Subcutaneous abdominal adipose tissue (tissue), 5 donors: ENCODE data around the gene P2RX6.

ENCODE experiments used
- H3K27ac ChIP-seq: one replicate; pipeline ENCODE4 v1.7.0; 2013; ENCODE audit warnings: low read depth, mild to moderate bottlenecking, inconsistent platforms, low read length, moderate library complexity
- H3K27me3 ChIP-seq, 5 donors: one replicate each; pipeline ENCODE4 v1.7.0; 2013; ENCODE audit warnings: low read length in 5 of 5, inconsistent platforms in 1 of 5; ENCODE audit not compliant: control insufficient read depth in 5 of 5, insufficient read depth in 4 of 5
- H3K36me3 ChIP-seq, 5 donors: one replicate each; pipeline ENCODE4 v1.7.0; 2013; ENCODE audit warnings: low read length in 5 of 5; ENCODE audit not compliant: control insufficient read depth in 5 of 5, insufficient read depth in 5 of 5
- H3K4me1 ChIP-seq, 5 donors: one replicate each; pipeline ENCODE4 v1.7.0; 2013; ENCODE audit warnings: low read length in 5 of 5, mild to moderate bottlenecking in 3 of 5, moderate library complexity in 1 of 5; ENCODE audit not compliant: control insufficient read depth in 5 of 5, insufficient read depth in 5 of 5
- H3K4me3 ChIP-seq, 5 donors: one replicate each; pipeline ENCODE4 v1.7.0; 2013; ENCODE audit warnings: low read length in 5 of 5, low read depth in 1 of 5
- H3K9ac ChIP-seq, 5 donors: one replicate each; pipeline ENCODE4 v1.7.0; 2013; ENCODE audit warnings: low read length in 5 of 5, mild to moderate bottlenecking in 4 of 5, moderate library complexity in 3 of 5
- H3K9me3 ChIP-seq, 5 donors: one replicate each; pipeline ENCODE4 v1.7.0; 2013; ENCODE audit warnings: low read length in 5 of 5; ENCODE audit not compliant: control insufficient read depth in 5 of 5
- donor health status: healthy.
- donor health status: healthy.
- donor health status: healthy.
- donor health status: healthy.
- donor health status: healthy.

Gene P2RX6

DNA sequence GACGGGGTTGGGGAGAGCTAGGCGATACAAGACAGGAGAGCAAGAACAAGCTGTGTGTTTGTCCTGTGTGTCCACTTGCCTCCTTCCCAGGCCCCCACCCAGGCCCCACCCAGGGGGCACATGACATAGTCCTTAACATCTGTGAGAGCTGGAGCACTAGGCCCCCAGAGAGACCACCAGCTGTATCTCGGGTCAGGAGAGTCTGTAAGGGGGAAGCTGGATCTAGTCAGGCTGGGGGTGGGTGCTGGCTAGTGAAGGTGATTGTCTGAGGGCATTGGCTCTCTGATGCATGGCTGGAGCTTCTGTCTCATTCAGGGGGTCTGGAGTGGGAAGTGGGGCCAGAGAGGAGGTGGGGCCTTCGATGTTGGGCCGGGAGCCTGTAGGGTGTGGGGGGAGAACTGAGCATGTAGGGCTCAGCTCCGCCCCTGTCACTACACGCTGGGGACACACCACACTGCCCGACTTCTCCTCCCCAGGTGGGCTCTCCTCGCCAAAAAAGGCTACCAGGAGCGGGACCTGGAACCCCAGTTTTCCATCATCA is 571 bp downstream of the P2RX6 start:
- no peaks in the 10 kb centered on the region for H3K36me3 ChIP-seq
- H3K27me3 ChIP-seq = peaks cover 0 to 2% (median 0%) of the 10 kb centered on the region in 5 donors
- H3K9ac ChIP-seq = peak overlapping the region in 1 of 5 donors; percentile 20
- H3K27ac ChIP-seq = no peak overlapping the region
- peak overlapping the region in 2 of 5 donors; percentile 54 to 73 for H3K4me3 ChIP-seq
- H3K9me3 ChIP-seq = no peaks in the 10 kb centered on the region
- H3K4me1 ChIP-seq = peaks cover 2 to 31% (median 23%) of the 10 kb centered on the region in 5 donors

DNA sequence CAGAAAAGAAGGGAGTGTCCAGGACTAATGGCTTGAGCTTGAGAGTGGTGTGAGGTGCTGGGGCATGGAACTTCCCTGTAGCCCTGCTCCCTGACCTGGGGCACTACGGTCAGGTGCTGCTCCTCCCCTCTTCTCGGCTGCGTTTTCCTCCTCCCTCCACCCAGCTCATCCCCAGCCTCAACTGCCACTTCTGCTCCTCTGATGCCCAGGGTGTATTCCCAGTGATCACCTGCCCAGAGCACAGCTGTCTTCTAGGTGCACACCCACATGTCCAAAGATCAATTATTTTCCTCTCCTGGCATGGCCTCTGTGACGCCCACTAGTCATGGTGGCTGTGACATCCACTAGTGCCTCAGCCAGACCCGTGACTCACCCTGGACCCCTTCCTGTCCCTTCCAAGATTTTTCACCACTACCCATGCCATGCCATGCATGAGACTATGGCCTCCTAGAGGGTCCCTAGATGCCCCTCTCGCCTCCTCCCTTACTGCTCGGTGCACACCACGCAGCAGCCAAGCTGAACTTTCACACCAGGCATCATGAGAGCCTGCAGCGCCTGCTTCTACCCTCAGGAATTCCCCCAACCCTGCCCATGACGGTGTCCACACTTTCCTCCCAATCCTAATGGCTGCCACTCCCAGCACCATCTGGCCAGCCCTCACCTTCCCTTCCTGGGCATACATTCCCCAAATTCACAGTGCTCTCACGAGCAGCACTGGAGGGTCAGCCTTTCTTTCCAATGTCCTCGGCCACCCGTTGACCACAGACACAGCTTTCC is 1.9 kb downstream of the P2RX6 start:
- no peak overlapping the region for H3K4me3 ChIP-seq
- H3K4me1 ChIP-seq = peaks cover 2 to 31% (median 23%) of the 10 kb centered on the region in 5 donors
- no peak overlapping the region for H3K27ac ChIP-seq
- no peaks in the 10 kb centered on the region for H3K9me3 ChIP-seq
- no peaks in the 10 kb centered on the region for H3K36me3 ChIP-seq
- H3K27me3 ChIP-seq = peaks cover 0 to 2% (median 0%) of the 10 kb centered on the region in 5 donors
- H3K9ac ChIP-seq = peak overlapping the region in 1 of 5 donors; percentile 37

DNA sequence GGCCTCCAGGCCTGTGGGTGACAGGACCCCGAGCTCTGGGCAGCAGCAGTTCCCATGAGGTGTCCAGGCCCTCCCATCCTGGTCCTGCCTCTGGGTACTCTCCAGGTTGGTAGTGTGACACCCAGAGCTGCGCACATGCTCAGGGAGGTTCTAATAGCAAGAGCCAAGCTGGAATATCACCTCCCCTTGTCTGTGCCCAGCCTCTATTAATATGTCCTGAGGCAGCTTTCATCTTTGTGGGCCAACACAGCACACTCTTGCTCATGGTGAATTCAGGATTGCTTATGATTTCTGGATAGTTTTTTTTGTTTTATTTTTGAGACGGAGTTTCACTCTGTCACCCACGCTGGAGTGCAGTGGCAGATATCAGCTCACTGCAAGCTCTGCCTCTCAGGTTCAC is 3.3 kb downstream of the P2RX6 start:
- H3K4me1 ChIP-seq = peaks cover 2 to 31% (median 23%) of the 10 kb centered on the region in 5 donors
- H3K27me3 ChIP-seq = peaks cover 0 to 2% (median 0%) of the 10 kb centered on the region in 5 donors
- no peak overlapping the region for H3K27ac ChIP-seq
- H3K9me3 ChIP-seq = no peaks in the 10 kb centered on the region
- no peak overlapping the region for H3K9ac ChIP-seq
- H3K4me3 ChIP-seq = no peak overlapping the region
- no peaks in the 10 kb centered on the region for H3K36me3 ChIP-seq

GRCh38 chr22:21020802-21021429 is 6.0 kb downstream of the P2RX6 start:
- Histone ChIP-seq H3K27ac (no peak overlapping the region), H3K27me3 (peaks cover 0 to 2% (median 0%) of the 10 kb centered on the region in 5 donors), H3K36me3 (peaks cover 0 to 2% (median 0%) of the 10 kb centered on the region in 5 donors), H3K9ac (no peak overlapping the region), H3K9me3 (no peaks in the 10 kb centered on the region), H3K4me3 (no peak overlapping the region), H3K4me1 (peaks cover 0 to 8% (median 0%) of the 10 kb centered on the region in 5 donors)

GRCh38 chr22:21022507-21022906 is 7.5 kb downstream of the P2RX6 start:
- H3K36me3 ChIP-seq = peaks cover 0 to 2% (median 0%) of the 10 kb centered on the region in 5 donors
- no peaks in the 10 kb centered on the region for H3K9me3 ChIP-seq
- H3K27me3 ChIP-seq = peaks cover 0 to 7% (median 0%) of the 10 kb centered on the region in 5 donors
- H3K27ac ChIP-seq = no peak overlapping the region
- H3K4me1 ChIP-seq = peaks cover 0 to 1% (median 0%) of the 10 kb centered on the region in 5 donors
- H3K9ac ChIP-seq = no peak overlapping the region
- no peak overlapping the region for H3K4me3 ChIP-seq

DNA sequence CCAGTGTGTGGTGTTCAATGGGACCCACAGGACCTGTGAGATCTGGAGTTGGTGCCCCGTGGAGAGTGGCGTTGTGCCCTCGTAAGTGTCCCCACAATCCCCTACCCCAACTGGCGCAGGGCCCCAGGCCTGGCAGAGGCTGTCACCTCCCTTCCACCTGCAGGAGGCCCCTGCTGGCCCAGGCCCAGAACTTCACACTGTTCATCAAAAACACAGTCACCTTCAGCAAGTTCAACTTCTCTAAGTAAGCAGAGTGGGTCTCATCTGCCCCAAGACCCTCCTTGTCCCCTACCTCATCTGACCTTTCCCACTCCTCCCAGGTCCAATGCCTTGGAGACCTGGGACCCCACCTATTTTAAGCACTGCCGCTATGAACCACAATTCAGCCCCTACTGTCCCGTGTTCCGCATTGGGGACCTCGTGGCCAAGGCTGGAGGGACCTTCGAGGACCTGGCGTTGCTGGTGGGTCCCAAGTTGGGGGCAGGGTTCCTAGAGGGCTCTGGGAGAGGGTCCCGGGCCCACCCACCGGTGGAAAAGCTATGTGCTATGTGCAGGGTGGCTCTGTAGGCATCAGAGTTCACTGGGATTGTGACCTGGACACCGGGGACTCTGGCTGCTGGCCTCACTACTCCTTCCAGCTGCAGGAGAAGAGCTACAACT is 8.1 kb downstream of the P2RX6 start:
- Histone ChIP-seq H3K36me3 (peaks cover 0 to 2% (median 0%) of the 10 kb centered on the region in 5 donors), H3K27me3 (peaks cover 0 to 7% (median 0%) of the 10 kb centered on the region in 5 donors)

DNA sequence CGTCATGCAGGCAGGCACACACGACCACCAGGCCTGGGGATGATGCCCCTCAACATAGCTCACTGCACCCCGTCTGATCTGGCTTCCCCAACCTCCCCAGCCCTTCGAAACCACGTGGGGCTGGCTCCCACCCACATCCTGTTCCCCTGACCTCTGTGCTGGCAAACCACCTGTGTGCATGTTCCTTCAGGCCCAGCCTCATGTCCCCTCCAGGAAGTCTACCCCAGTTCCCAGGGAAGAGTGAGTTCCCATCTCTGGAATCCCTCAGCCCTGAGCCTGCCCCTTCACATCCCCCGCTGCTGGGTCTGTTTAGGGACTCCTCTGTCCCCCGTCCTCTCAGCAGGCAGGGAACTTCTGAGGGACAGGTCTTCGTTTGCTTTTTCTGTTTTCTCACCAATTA is 10.3 kb downstream of the P2RX6 start:
- H3K4me1 ChIP-seq = peaks cover 0 to 5% (median 0%) of the 10 kb centered on the region in 5 donors
- peaks cover 0 to 7% (median 5%) of the 10 kb centered on the region in 5 donors for H3K27me3 ChIP-seq
- no peak overlapping the region for H3K27ac ChIP-seq
- H3K9me3 ChIP-seq = no peaks in the 10 kb centered on the region
- H3K4me3 ChIP-seq = no peak overlapping the region
- H3K36me3 ChIP-seq = peaks cover 0 to 2% (median 0%) of the 10 kb centered on the region in 5 donors
- no peak overlapping the region for H3K9ac ChIP-seq

More for the DNA sequence above, 8.1 kb downstream of the P2RX6 start:
- H3K27ac ChIP-seq = no peak overlapping the region
- no peak overlapping the region for H3K9ac ChIP-seq
- H3K4me1 ChIP-seq = peaks cover 0 to 5% (median 0%) of the 10 kb centered on the region in 5 donors
- no peak overlapping the region for H3K4me3 ChIP-seq
- no peaks in the 10 kb centered on the region for H3K9me3 ChIP-seq

GRCh38 chr22:21025763-21026755 is 11.1 kb downstream of the P2RX6 start:
- Histone ChIP-seq H3K9me3 (no peaks in the 10 kb centered on the region), H3K4me1 (peaks cover 0 to 9% (median 0%) of the 10 kb centered on the region in 5 donors), H3K9ac (no peak overlapping the region), H3K36me3 (peaks cover 0 to 2% (median 0%) of the 10 kb centered on the region in 5 donors), H3K27ac (no peak overlapping the region), H3K4me3 (no peak overlapping the region), H3K27me3 (peaks cover 0 to 11% (median 7%) of the 10 kb centered on the region in 5 donors)
